Fibroblast of mammary gland (primary cell): Measurements from ENCODE around the gene HOXD11.

Experiments used
- DNase-seq: peaks from one replicate; pipeline ENCODE4 v3.0.0-alpha.2; 2010; ENCODE audit warnings: low read depth
- H3K4me3 ChIP-seq: 2 replicates; pipeline ENCODE4 v1.5.1; 2011; ENCODE audit warnings: low read depth, mild to moderate bottlenecking, low read length, moderate library complexity; ENCODE audit not compliant: control insufficient read depth
- TF ChIP-seq, protein P1 (sequence below): conservative IDR thresholded peaks from 2 replicates; pipeline ENCODE4 v1.5.1; 2011; ENCODE audit warnings: low read depth, low read length, inconsistent platforms; ENCODE audit not compliant: control insufficient read depth, insufficient read depth

Gene HOXD11

DNA sequence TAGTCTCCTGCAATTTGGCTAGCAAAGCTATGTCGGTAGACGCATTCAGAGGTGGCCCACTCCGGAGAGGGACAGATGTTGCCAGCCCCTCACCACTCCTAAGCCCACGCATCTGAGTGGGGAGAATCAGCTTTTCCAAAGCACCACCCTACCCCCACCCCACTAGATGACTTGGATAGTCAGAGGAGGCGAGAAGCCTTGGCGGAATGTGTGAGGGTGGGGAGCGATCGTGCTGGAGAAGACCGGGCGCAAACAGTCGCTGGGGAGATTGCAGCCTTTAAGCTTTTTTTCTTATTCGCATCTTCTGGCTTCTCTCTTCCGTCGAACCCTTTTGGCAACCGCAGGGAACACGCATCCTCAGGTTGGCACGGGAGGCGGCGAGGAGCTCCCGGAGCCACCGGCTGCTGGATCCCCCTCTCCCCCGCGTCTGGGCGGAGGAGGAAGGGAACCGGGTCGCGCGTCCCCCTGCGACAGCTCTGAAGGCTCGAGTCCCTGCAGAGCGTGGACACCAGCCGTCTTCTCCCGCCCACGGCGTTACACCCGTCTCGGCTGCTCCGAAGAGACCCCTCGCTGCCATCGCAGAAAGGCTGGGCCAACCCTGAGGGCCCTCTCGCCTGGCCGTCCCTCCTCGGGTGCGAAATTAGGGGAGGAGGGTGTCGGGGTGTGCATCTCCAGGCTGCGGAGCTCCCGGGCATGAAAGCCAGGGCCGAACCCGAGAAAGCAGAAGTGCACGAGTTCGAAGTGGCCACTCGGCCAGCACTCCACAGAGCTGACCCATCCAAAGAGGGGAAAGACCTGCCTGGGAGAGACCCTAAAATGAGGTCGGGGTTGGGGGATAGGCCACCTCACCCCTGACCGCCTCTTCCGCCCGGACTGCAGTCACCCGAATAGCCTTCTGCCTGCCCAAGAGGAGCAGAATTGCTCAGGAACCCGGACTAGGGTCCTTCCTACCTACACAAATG lies 35.5 kb upstream of the HOXD11 start:
- H3K4me3 ChIP-seq = no peak overlapping the region
- TF ChIP-seq, protein P1, sequence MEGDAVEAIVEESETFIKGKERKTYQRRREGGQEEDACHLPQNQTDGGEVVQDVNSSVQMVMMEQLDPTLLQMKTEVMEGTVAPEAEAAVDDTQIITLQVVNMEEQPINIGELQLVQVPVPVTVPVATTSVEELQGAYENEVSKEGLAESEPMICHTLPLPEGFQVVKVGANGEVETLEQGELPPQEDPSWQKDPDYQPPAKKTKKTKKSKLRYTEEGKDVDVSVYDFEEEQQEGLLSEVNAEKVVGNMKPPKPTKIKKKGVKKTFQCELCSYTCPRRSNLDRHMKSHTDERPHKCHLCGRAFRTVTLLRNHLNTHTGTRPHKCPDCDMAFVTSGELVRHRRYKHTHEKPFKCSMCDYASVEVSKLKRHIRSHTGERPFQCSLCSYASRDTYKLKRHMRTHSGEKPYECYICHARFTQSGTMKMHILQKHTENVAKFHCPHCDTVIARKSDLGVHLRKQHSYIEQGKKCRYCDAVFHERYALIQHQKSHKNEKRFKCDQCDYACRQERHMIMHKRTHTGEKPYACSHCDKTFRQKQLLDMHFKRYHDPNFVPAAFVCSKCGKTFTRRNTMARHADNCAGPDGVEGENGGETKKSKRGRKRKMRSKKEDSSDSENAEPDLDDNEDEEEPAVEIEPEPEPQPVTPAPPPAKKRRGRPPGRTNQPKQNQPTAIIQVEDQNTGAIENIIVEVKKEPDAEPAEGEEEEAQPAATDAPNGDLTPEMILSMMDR = no peak
- no peak for DNase-seq

DNA sequence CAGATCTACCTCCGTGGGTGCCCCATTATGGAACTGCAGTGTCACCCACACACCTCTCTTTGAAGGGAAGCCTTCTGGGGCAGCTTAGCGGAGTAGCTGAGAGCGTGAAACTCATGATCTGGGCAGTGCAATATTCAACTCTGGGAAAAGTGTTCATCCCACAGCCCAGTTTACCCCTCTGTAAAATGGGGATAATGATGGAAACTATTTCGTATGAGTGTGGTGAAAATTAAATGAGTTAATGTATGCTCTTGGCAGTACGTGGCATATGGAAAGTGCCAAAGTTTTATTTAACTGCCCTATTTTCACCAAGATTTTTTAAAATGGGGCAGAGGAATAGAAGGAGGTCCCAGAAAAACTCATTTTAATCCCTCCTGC lies 34.8 kb upstream of the HOXD11 start:
- TF ChIP-seq, protein P1 = no peak
- DNase-seq = no peak

DNA sequence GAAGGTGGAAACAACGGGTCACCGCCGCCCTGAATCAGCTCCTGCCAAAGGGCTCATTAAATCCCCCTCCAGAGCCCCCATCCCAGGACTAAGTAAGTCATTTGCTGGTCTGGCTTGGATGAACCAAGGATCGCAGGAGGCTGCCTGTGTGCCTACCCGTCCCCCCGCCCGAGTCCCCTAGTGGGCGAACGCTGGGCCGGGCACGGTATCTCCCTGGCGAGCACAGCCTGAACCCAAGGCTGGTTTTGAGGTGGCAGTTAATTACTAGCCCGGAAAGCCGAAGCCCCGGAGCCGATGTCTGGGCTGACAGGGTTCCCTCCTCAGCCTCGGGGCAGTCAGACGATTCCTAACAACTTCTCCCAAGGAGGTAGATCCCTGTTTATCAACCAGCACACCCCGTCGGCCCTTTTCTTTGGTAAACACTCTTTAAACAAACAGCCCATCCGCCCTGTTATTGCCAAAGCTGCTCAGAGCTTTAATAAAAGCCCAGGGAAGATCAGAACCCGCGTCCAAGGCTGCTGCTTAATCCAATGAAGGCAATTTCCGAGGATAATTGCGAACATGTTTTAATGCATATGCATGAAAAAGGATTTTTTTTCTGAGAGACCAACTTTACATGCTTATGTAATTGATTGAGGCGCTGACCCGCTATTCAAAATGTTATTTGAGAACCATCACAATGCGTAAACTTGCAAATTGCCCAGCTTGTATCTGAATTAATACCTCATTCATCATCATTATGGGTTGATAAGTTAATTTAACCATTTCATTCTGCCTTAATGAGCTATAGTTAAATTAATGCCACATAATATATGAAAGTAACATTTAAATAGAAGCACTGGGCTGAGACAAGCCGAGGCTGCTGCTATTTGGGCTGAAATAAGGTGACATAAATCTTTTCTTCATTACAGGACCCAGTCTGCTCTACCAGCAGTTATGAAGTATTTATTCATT lies 33.9 kb upstream of the HOXD11 start:
- DNase-seq = no peak
- TF ChIP-seq, protein P1 = no peak
- H3K4me3 ChIP-seq = no peak overlapping the region

More for the DNA sequence above, 34.8 kb upstream of the HOXD11 start:
- H3K4me3 ChIP-seq = no peak overlapping the region

DNA sequence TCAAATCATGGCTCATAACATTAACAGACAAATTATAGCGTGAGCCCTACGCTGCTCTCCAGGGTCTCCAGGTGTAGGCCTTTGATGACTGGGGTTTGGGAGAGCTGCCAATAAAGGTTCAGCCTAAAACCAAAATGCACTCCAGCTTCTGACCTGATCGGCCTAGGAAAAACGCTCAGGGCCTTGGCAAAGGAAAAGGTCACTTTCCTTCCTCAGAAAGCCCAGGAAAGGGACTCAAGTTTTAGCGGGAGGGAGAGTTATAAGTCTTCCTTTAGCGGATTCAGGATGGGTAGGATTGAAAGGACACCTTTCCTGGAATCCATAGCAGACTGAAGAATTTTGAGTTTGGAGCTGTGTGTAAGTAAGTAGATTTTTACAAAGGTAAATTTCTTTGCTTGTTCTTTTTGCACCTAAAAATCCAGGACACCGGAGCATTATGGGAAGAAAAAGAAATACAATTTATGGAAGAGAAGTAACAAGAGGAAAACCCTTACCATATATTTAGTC lies 32.1 kb upstream of the HOXD11 start:
- DNase-seq = no peak
- TF ChIP-seq, protein P1 = no peak
- H3K4me3 ChIP-seq = no peak overlapping the region

DNA sequence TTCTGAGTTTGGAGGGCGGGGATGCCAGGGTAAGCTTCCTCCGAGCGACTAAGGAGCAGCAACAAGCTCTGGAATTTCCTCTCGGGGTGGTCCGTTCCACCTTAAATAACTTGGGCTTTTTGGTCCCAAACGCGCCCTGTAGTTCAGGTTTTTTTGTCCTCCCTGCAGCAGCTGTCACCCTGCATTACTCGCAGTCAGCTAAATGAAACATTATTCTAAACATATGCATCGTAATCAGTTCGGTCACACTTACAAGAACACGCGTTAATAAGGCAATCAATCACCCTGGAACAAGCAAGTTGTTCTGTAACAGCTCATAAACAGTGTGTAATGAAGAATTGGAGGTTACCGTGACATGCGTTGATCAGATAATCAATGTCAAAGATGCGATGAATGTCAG lies 31.6 kb upstream of the HOXD11 start:
- no peak for DNase-seq
- TF ChIP-seq, protein P1 = no peak

DNA sequence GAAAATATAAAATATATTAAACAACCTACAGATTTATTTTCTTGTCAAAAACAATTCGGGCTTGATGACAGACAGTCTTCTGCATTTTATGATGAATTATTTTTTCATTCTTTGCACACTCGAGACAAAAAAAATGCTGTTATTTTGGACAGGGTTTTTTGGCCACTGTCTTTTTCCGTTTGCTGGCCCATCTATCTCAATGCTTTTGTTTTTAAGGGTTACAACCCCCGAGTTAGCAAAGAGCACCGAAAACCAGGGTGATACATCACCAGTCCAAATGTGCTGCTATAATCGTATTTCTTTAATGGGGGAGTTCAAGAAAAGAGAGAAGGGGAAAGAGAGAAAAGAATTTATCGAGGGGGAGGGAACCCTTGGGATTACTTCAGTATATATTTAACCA lies 31.0 kb upstream of the HOXD11 start:
- TF ChIP-seq, protein P1 = no peak
- no peak for DNase-seq
- H3K4me3 ChIP-seq = no peak overlapping the region

More for the DNA sequence above, 31.6 kb upstream of the HOXD11 start:
- H3K4me3 ChIP-seq = no peak overlapping the region
